GM20000 (cell line): ENCODE measurements around the gene TBC1D8.

Source experiments
- DNase-seq: peaks from one replicate; pipeline ENCODE4 v3.0.0; 2012; ENCODE audit warnings: low spot score
- TF ChIP-seq, protein P1 (sequence below): IDR thresholded peaks from 2 replicates; pipeline ENCODE4 v1.5.1; 2012; ENCODE audit warnings: mild to moderate bottlenecking, control low read depth; ENCODE audit errors: extremely low read depth, missing control alignments

TBC1D8 gene

DNA sequence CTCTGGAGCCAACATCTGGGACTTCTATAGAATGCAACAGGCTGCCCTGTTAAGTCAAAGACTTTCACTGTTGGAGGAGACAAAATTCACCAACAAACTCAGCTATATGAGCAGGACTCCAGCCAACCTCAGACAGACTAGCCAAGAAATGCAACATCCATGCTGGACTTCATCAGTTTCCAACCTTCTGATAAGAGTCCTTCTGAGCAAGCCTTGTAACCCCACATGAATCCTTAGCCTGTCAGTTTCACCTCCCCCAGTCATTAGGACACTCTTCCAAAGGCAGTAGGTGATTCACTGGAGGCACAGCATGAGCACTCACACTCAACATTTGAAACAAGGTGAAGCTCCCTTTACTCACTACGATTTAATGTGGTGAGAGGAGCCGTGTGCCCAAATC is 5.8 kb downstream of the TBC1D8 start:
- TF ChIP-seq, protein P1, sequence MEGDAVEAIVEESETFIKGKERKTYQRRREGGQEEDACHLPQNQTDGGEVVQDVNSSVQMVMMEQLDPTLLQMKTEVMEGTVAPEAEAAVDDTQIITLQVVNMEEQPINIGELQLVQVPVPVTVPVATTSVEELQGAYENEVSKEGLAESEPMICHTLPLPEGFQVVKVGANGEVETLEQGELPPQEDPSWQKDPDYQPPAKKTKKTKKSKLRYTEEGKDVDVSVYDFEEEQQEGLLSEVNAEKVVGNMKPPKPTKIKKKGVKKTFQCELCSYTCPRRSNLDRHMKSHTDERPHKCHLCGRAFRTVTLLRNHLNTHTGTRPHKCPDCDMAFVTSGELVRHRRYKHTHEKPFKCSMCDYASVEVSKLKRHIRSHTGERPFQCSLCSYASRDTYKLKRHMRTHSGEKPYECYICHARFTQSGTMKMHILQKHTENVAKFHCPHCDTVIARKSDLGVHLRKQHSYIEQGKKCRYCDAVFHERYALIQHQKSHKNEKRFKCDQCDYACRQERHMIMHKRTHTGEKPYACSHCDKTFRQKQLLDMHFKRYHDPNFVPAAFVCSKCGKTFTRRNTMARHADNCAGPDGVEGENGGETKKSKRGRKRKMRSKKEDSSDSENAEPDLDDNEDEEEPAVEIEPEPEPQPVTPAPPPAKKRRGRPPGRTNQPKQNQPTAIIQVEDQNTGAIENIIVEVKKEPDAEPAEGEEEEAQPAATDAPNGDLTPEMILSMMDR, result no peak
- no peak for DNase-seq

DNA sequence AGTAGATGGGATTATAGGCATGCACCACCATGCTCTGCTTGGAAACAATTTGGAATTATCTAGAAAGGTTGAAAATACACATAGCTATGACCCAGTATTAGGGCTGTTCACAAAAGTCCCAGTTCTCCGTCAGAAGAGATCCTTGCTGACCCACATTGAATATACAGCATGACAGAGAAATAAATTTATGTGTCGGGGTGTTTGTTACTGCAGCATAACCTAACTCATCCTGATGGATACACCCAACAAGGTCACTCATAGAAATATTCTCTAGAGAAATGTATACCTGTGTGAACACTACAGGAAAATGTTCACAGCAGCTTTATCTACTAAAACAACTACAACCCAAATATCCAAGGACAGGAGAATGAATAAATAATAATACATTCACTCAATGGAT is 9.0 kb downstream of the TBC1D8 start:
- TF ChIP-seq, protein P1, result no peak
- DNase-seq, result no peak

DNA sequence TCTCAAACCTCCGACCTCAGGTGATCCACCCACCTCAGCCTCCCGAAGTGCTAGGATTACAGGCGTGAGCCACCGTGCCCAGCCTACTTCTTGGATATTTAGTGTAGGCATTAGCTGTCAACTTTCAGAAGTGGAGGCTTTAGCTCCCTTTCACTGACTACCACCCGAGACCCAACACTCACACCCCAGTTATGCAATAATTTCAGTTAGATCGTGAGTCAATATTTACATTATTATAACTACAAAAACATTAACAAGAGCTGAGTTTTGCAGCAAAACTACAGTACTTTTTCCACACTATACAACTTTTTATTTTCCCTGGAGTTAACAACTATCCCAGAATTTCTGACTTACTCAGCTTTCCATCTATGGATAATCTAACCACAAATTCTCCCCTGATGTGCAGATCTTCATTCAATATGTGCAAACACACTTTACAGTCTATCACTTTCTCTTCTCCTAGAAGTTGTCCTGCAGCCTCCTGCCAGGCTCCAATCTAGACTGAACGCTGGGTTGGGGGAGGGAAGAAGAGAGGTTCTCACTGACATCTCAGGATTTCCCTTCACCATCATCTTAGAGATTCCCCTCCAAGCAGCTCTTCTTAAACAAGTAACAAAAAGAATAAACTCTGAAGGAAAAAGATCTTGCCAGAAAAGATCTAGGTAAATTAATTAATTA is 10.1 kb downstream of the TBC1D8 start:
- no peak for DNase-seq
- TF ChIP-seq, protein P1, result no peak

GRCh38 chr2:101140237-101140636 is 10.9 kb downstream of the TBC1D8 start:
- DNase-seq, result no peak
- TF ChIP-seq, protein P1, result no peak

GRCh38 chr2:101139495-101139894 is 11.7 kb downstream of the TBC1D8 start:
- DNase-seq, result no peak
- TF ChIP-seq, protein P1, result no peak

- no peak for DNase-seq
- TF ChIP-seq, protein P1, result no peak
Observed at GRCh38 chr2:101135412-101136296, 15.5 kb downstream of the TBC1D8 start.

GRCh38 chr2:101133492-101134100 is 17.6 kb downstream of the TBC1D8 start:
- no peak for DNase-seq
- TF ChIP-seq, protein P1, result no peak
